GM23338 (cell line): ENCODE results near the gene HTD2. TPM values are rescaled to one million over a fixed set of nuclear protein-coding genes. Genes with fewer than 3 reads are reported as not detected.

Experiments used
- ATAC-seq: fragments of 200-7000 bp; cut with Tn5 transposase; 3 replicates; pipeline ENCODE4 v1.9.1; 2020
- DNase-seq: peaks from one replicate; pipeline ENCODE4 v3.0.0-alpha.2; 2015; ENCODE audit warnings: low spot score
- H2AFZ ChIP-seq: fragments of 200-600 bp; sonication (generic); 2 replicates; pipeline ENCODE4 v1.8.0; 2016; ENCODE audit warnings: antibody characterized with exemption, mild to moderate bottlenecking, moderate library complexity
- H3F3A ChIP-seq: fragments of 200-600 bp; sonication (generic); replicated peaks from 2 replicates; pipeline ENCODE4 v1.8.0; 2017; ENCODE audit warnings: antibody characterized with exemption, mixed run types, low read depth
- H3K27ac ChIP-seq: fragments of 200-600 bp; sonication (generic); 2 replicates; pipeline ENCODE4 v1.6.1; 2016; ENCODE audit warnings: low read depth
- H3K27me3 ChIP-seq: fragments of 200-600 bp; sonication (generic); 2 replicates; pipeline ENCODE4 v1.8.0; 2016; ENCODE audit warnings: mild to moderate bottlenecking, mixed run types, moderate library complexity; ENCODE audit not compliant: insufficient read depth
- H3K36me3 ChIP-seq: fragments of 200-600 bp; sonication (generic); 2 replicates; pipeline ENCODE4 v1.8.0; 2016; ENCODE audit warnings: mild to moderate bottlenecking; ENCODE audit not compliant: insufficient read depth
- H3K4me1 ChIP-seq: fragments of 200-600 bp; sonication (generic); 2 replicates; pipeline ENCODE4 v1.8.0; 2016; ENCODE audit warnings: mild to moderate bottlenecking, moderate library complexity; ENCODE audit not compliant: insufficient read depth
- H3K4me2 ChIP-seq: fragments of 200-600 bp; sonication (generic); 2 replicates; pipeline ENCODE4 v1.7.1; 2017; ENCODE audit warnings: mixed run types
- H3K4me3 ChIP-seq: fragments of 200-600 bp; sonication (generic); 2 replicates; pipeline ENCODE4 v1.6.1; 2016; ENCODE audit warnings: mixed run types
- H3K79me2 ChIP-seq: fragments of 200-600 bp; sonication (generic); replicated peaks from 2 replicates; pipeline ENCODE4 v1.8.0; 2017; ENCODE audit warnings: mild to moderate bottlenecking; ENCODE audit not compliant: insufficient read depth
- H3K9me2 ChIP-seq: fragments of 200-600 bp; sonication (generic); 2 replicates; pipeline ENCODE4 v1.8.0; 2017; ENCODE audit not compliant: insufficient read depth
- H4K20me1 ChIP-seq: fragments of 200-600 bp; sonication (generic); replicated peaks from 2 replicates; pipeline ENCODE4 v1.8.0; 2017; ENCODE audit warnings: mild to moderate bottlenecking; ENCODE audit not compliant: insufficient read depth
- H3K27ac Mint-ChIP-seq: 2 replicates; pipeline ENCODE4 v1.8.0; 2020; ENCODE audit warnings: inconsistent platforms, mild to moderate bottlenecking, moderate library complexity, mixed read lengths
- H3K27me3 Mint-ChIP-seq: 3 replicates; pipeline ENCODE4 v1.8.0; 2022; ENCODE audit warnings: low read depth, mild to moderate bottlenecking, moderate library complexity, mixed read lengths, inconsistent platforms; ENCODE audit not compliant: insufficient read depth, poor library complexity
- H3K36me3 Mint-ChIP-seq: 3 replicates; pipeline ENCODE4 v1.8.0; 2021; ENCODE audit warnings: low read depth, mild to moderate bottlenecking, inconsistent platforms, moderate library complexity, mixed read lengths
- H3K4me1 Mint-ChIP-seq: 3 replicates; pipeline ENCODE4 v1.8.0; 2020; ENCODE audit warnings: mild to moderate bottlenecking, inconsistent platforms, mixed read lengths
- H3K4me3 Mint-ChIP-seq: 3 replicates; pipeline ENCODE4 v1.8.0; 2021; ENCODE audit warnings: moderate library complexity, mild to moderate bottlenecking, inconsistent platforms, mixed read lengths
- H3K9me3 Mint-ChIP-seq: 3 replicates; pipeline ENCODE4 v1.8.0; 2020; ENCODE audit warnings: moderate library complexity, mild to moderate bottlenecking, inconsistent platforms, mixed read lengths
- CREB1 ChIP-seq: fragments of 250-450 bp; sonication (Bioruptor Pico); IDR thresholded peaks from 2 replicates; pipeline ENCODE4 v1.5.0; 2020; ENCODE audit warnings: low read depth, mild to moderate bottlenecking, moderate library complexity
- EZH2 ChIP-seq: fragments of 200-600 bp; sonication (generic); IDR thresholded peaks from one replicate; pipeline ENCODE4 v1.8.0; 2017; ENCODE audit warnings: antibody characterized with exemption, mild to moderate bottlenecking, low read depth; ENCODE audit not compliant: unreplicated experiment
- NANOG ChIP-seq: IDR thresholded peaks from 2 replicates; pipeline ENCODE4 v1.6.1; 2016; ENCODE audit warnings: antibody characterized with exemption, borderline replicate concordance
- POLR2AphosphoS5 ChIP-seq: IDR thresholded peaks from 2 replicates; pipeline ENCODE4 v1.6.1; 2016; ENCODE audit warnings: antibody characterized with exemption, low read depth
- REST ChIP-seq: IDR thresholded peaks from one replicate; pipeline ENCODE4 v1.6.1; 2018; ENCODE audit warnings: antibody characterized with exemption; ENCODE audit not compliant: unreplicated experiment
- STAT1 ChIP-seq: IDR thresholded peaks from one replicate; pipeline ENCODE4 v1.6.1; 2016; ENCODE audit warnings: antibody characterized with exemption; ENCODE audit not compliant: unreplicated experiment
- ZNF331 ChIP-seq: fragments of 250-450 bp; sonication (Bioruptor Pico); IDR thresholded peaks from 2 replicates; pipeline ENCODE4 v1.5.0; 2020; ENCODE audit warnings: low read depth, mild to moderate bottlenecking, moderate library complexity
- ZNF462 ChIP-seq: fragments of 250-450 bp; sonication (Bioruptor Pico); IDR thresholded peaks from 2 replicates; pipeline ENCODE4 v1.5.0; 2020; ENCODE audit warnings: mild to moderate bottlenecking, moderate library complexity
- polyA plus RNA-seq: library from polyadenylated mRNA; unstranded; fragments of >200 nt; fragmentation: Nextera tagmentation; extraction: Ambion mirVana; gene quantifications from 2 replicates; pipeline ENCODE4 v1.2.1, GENCODE V29; 2016
- total RNA-seq: library from RNA; depleted of rRNA; stranded (reverse); fragments of >200 nt; shearing (Covaris generic); gene quantifications from 2 replicates; pipeline ENCODE4 v1.2.3, GENCODE V29; 2014

HTD2 gene
- total and polyA plus RNA-seq, 2 experiments from 2014 or later, result 19.3 to 24.2 TPM

GRCh38 chr3:58291671-58292338, 14.5 kb upstream of the HTD2 start:
- Histone ChIP-seq H4K20me1 (no peaks in the 10 kb centered on the region), H2AFZ (no peak overlapping the region), H3K9me2 (no peaks in the 10 kb centered on the region), H3K27me3 (no peaks in the 10 kb centered on the region), H3K36me3 (no peaks in the 10 kb centered on the region), H3K79me2 (no peaks in the 10 kb centered on the region), H3K27ac (no peak overlapping the region), H3K4me2 (no peak overlapping the region), H3K4me1 (no peaks in the 10 kb centered on the region), H3K4me3 (no peak overlapping the region), H3F3A (no peaks in the 10 kb centered on the region)
- ATAC-seq, result no peak
- Mint-ChIP-seq H3K4me3 (no peak overlapping the region), H3K4me1 (peaks cover 4% of the 10 kb centered on the region; the same call in 1 of the 3 replicates), H3K27me3 (peaks cover 4% of the 10 kb centered on the region), H3K27ac (no peak overlapping the region), H3K36me3 (peaks cover 20% of the 10 kb centered on the region), H3K9me3 (peaks cover 23% of the 10 kb centered on the region)
- TF ChIP-seq CREB1 (CRISPR knock-in tag) (no peak), NANOG (no peak), STAT1 (no peak), EZH2 (no peak), ZNF462 (CRISPR knock-in tag) (no peak), POLR2AphosphoS5 (no peak), ZNF331 (CRISPR knock-in tag) (no peak), REST (no peak)
- DNase-seq, result no peak
